Measurements from ENCODE around the gene HSPA1A. TPM values are rescaled to one million over a fixed set of nuclear protein-coding genes. Genes with fewer than 3 reads are reported as not detected.
"Not testable (repeated sequence)": the region's sequence is repeated elsewhere in the genome, so short reads cannot be mapped to it uniquely, and the experiment has no call there.

The HSPA1A gene
- polyA plus RNA-seq, 1 donor: 115 TPM

- Histone ChIP-seq H3K9me3 (ENCODE audit: control insufficient read depth, low read depth, low read length) (no peaks in the 10 kb centered on the region), H3K27ac (ENCODE audit: low read length) (peak overlapping the region; percentile 96), H3K4me3 (ENCODE audit: low read length) (peak overlapping the region; percentile 96), H3K4me1 (ENCODE audit: control insufficient read depth, insufficient read depth, low read length) (peaks cover 23% of the 10 kb centered on the region), H3K27me3 (ENCODE audit: control insufficient read depth, insufficient read depth, low read length) (no peaks in the 10 kb centered on the region), H3K36me3 (ENCODE audit: control insufficient read depth, insufficient read depth, low read length) (peaks cover 44% of the 10 kb centered on the region)
- no peak for DNase-seq
- WGBS (ENCODE audit: insufficient coverage, low lambda C conversion rate): 20% methylated on average over 1 of the region's 12 CpGs
Measured at GRCh38 chr6:31836474-31837368, 21.4 kb downstream of the HSPA1A start.

DNA sequence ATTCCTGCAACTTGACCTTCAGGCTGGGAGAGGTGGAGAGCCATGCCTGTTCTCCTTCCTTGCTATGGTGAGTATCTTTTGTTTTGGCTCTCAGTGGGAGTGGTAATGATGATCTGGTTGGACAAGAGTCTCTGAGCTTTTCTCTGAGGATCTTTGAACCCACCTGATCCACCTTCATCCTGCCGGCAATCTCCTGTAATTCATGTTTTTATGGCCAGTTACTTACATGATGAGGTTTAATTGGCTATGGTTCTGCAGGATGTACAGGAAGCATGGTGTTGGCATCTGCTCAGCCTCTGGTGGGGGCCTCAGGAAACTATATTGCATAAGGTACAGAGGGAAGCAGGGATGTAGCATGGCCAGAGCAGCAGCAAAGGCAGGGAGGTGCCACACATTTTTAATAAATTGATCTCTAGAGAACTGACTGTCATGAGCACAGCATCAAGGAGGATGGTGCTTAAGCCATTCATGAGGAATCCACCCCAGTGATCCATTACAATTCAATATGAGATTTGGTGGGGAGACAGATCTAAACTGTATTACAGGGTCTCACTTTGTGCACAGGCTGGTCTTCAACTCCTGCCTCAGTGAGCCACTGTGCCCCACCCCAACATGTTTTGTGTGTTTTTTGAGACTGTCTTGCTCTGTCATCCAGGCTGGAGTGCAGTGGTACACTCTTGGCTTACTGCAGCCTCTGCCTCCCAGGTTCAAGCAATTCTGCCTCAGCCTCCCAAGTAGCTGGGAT is 22.2 kb downstream of the HSPA1A start:
- peaks cover 44% of the 10 kb centered on the region for H3K36me3 ChIP-seq (ENCODE audit: control insufficient read depth, insufficient read depth, low read length)
- no peaks in the 10 kb centered on the region for H3K27me3 ChIP-seq (ENCODE audit: control insufficient read depth, insufficient read depth, low read length)
- H3K4me3 ChIP-seq (ENCODE audit: low read length): peak overlapping the region; percentile 96
- no peaks in the 10 kb centered on the region for H3K9me3 ChIP-seq (ENCODE audit: control insufficient read depth, low read depth, low read length)
- no CpG with 5 or more reads among the region's 1 CpG for WGBS (ENCODE audit: insufficient coverage, low lambda C conversion rate)
- peaks cover 22% of the 10 kb centered on the region for H3K4me1 ChIP-seq (ENCODE audit: control insufficient read depth, insufficient read depth, low read length)
- peak; percentile 49 to 77 for DNase-seq
- peak overlapping the region; percentile 96 for H3K27ac ChIP-seq (ENCODE audit: low read length)

DNA sequence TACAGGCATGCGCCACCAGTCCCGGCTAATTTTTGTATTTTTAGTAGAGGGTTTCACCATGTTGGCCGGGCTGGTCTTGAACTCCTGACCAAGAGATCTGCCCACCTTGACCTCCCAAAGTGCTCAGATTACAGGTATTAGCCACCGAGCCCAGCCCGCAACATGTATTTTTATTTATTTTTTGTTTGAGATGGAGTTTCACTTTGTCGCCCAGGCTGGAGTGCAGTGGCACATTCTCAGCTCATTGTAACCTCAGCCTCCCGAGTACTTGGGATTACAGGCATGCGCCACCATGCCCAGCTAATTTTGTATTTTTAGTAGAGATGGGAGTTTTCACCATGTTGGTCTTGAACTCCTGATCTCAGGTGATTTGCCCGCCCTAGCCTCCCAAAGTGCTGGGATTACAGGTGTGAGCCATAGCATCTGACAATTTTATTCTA is 22.8 kb downstream of the HSPA1A start:
- not testable (repeated sequence) for H3K4me3 ChIP-seq (ENCODE audit: low read length); H3K9me3 ChIP-seq (ENCODE audit: control insufficient read depth, low read depth, low read length); H3K27me3 ChIP-seq (ENCODE audit: control insufficient read depth, insufficient read depth, low read length); H3K27ac ChIP-seq (ENCODE audit: low read length); DNase-seq
- 100% methylated on average over 1 of the region's 9 CpGs for WGBS (ENCODE audit: insufficient coverage, low lambda C conversion rate)
- Histone ChIP-seq H3K4me1 (ENCODE audit: control insufficient read depth, insufficient read depth, low read length) (peaks cover 22% of the 10 kb centered on the region), H3K36me3 (ENCODE audit: control insufficient read depth, insufficient read depth, low read length) (peaks cover 44% of the 10 kb centered on the region)

DNA sequence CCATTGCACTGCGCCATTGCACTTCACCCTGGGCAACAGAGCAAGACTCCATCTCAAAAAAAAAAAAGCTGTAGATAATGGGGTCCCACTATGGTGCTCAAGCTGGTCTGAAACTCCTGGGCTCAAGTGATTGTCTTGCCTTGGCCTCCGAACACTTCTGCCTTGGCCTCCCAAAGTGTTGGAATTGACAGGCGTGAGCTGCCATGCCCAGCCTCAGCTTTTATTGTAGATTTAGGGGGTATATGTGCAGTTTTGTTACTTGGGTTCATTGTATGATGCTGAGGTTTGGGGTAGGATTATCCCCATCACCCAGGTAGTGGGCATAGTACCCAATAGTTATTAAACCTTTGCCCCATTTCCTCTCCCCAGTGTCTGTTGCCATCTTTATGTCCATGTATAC is 23.6 kb downstream of the HSPA1A start:
- no peaks in the 10 kb centered on the region for H3K27me3 ChIP-seq (ENCODE audit: control insufficient read depth, insufficient read depth, low read length)
- H3K27ac ChIP-seq (ENCODE audit: low read length): no peak overlapping the region
- H3K36me3 ChIP-seq (ENCODE audit: control insufficient read depth, insufficient read depth, low read length): peaks cover 44% of the 10 kb centered on the region
- H3K4me3 ChIP-seq (ENCODE audit: low read length): no peak overlapping the region
- H3K4me1 ChIP-seq (ENCODE audit: control insufficient read depth, insufficient read depth, low read length): peaks cover 22% of the 10 kb centered on the region
- H3K9me3 ChIP-seq (ENCODE audit: control insufficient read depth, low read depth, low read length): no peaks in the 10 kb centered on the region
- no CpG with 5 or more reads among the region's 3 CpGs for WGBS (ENCODE audit: insufficient coverage, low lambda C conversion rate)
- no peak for DNase-seq

GRCh38 chr6:31839779-31840126 is 24.4 kb downstream of the HSPA1A start:
- H3K36me3 ChIP-seq (ENCODE audit: control insufficient read depth, insufficient read depth, low read length): peaks cover 44% of the 10 kb centered on the region
- WGBS (ENCODE audit: insufficient coverage, low lambda C conversion rate): 93% methylated on average over 3 of the region's 8 CpGs
- H3K27me3 ChIP-seq (ENCODE audit: control insufficient read depth, insufficient read depth, low read length); H3K27ac ChIP-seq (ENCODE audit: low read length); H3K4me3 ChIP-seq (ENCODE audit: low read length); H3K9me3 ChIP-seq (ENCODE audit: control insufficient read depth, low read depth, low read length); DNase-seq: not testable (repeated sequence)
- H3K4me1 ChIP-seq (ENCODE audit: control insufficient read depth, insufficient read depth, low read length): peaks cover 22% of the 10 kb centered on the region

GRCh38 chr6:31842053-31842452 is 26.7 kb downstream of the HSPA1A start:
- no CpG with 5 or more reads among the region's 9 CpGs for WGBS (ENCODE audit: insufficient coverage, low lambda C conversion rate)
- no peak overlapping the region for H3K4me3 ChIP-seq (ENCODE audit: low read length)
- H3K27me3 ChIP-seq (ENCODE audit: control insufficient read depth, insufficient read depth, low read length): no peaks in the 10 kb centered on the region
- DNase-seq: no peak
- peaks cover 14% of the 10 kb centered on the region for H3K4me1 ChIP-seq (ENCODE audit: control insufficient read depth, insufficient read depth, low read length)
- no peak overlapping the region for H3K27ac ChIP-seq (ENCODE audit: low read length)
- H3K9me3 ChIP-seq (ENCODE audit: control insufficient read depth, low read depth, low read length): no peaks in the 10 kb centered on the region
- peaks cover 41% of the 10 kb centered on the region for H3K36me3 ChIP-seq (ENCODE audit: control insufficient read depth, insufficient read depth, low read length)

- Histone ChIP-seq H3K4me1 (ENCODE audit: control insufficient read depth, insufficient read depth, low read length) (peaks cover 11% of the 10 kb centered on the region), H3K4me3 (ENCODE audit: low read length) (no peak overlapping the region), H3K27ac (ENCODE audit: low read length) (no peak overlapping the region), H3K9me3 (ENCODE audit: control insufficient read depth, low read depth, low read length) (no peaks in the 10 kb centered on the region), H3K36me3 (ENCODE audit: control insufficient read depth, insufficient read depth, low read length) (peaks cover 17% of the 10 kb centered on the region), H3K27me3 (ENCODE audit: control insufficient read depth, insufficient read depth, low read length) (no peaks in the 10 kb centered on the region)
- no CpG with 5 or more reads among the region's 3 CpGs for WGBS (ENCODE audit: insufficient coverage, low lambda C conversion rate)
- DNase-seq: no peak
Measured at GRCh38 chr6:31844507-31844906, 29.2 kb downstream of the HSPA1A start.

DNA sequence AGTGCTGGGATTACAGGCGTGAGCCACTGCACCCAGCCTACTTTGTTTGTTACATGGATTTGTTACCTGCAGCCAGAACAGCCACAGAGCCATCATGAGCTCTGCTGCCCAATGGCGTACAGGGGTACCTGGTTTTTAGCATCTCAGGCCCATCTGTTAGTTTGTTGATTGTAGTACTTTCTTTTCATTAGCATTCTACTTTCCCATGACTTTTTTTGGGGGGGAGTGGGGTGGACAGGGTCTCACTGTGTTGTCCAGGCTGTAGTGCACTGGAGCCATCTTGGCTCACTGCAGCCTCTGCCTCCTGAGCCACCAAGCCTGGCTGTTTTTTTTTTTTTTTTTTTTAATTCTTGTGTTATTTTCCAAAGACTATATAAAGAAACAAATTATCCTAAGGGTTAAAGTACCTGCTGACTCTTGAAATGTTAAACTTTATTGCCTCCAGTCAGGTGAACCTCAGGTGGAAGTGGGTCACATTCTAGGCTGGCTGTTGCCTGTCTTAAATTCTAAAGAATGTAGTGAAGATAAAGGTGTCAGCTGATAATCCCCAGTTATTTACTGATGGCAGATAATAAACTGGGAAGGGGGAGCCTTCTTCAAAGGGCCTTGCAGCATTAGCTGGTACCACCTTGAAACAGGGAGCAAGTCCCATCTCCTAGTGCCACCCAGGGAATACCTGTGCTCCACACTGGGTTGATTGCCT is 32.1 kb downstream of the HSPA1A start:
- WGBS (ENCODE audit: insufficient coverage, low lambda C conversion rate): no CpG with 5 or more reads among the region's 2 CpGs
- Histone ChIP-seq H3K9me3 (ENCODE audit: control insufficient read depth, low read depth, low read length) (peaks cover 8% of the 10 kb centered on the region), H3K4me3 (ENCODE audit: low read length) (no peak overlapping the region), H3K27me3 (ENCODE audit: control insufficient read depth, insufficient read depth, low read length) (no peaks in the 10 kb centered on the region), H3K27ac (ENCODE audit: low read length) (peak overlapping the region; percentile 72), H3K4me1 (ENCODE audit: control insufficient read depth, insufficient read depth, low read length) (peaks cover 18% of the 10 kb centered on the region), H3K36me3 (ENCODE audit: control insufficient read depth, insufficient read depth, low read length) (no peaks in the 10 kb centered on the region)
- DNase-seq: peak; percentile 87 to 89

DNA sequence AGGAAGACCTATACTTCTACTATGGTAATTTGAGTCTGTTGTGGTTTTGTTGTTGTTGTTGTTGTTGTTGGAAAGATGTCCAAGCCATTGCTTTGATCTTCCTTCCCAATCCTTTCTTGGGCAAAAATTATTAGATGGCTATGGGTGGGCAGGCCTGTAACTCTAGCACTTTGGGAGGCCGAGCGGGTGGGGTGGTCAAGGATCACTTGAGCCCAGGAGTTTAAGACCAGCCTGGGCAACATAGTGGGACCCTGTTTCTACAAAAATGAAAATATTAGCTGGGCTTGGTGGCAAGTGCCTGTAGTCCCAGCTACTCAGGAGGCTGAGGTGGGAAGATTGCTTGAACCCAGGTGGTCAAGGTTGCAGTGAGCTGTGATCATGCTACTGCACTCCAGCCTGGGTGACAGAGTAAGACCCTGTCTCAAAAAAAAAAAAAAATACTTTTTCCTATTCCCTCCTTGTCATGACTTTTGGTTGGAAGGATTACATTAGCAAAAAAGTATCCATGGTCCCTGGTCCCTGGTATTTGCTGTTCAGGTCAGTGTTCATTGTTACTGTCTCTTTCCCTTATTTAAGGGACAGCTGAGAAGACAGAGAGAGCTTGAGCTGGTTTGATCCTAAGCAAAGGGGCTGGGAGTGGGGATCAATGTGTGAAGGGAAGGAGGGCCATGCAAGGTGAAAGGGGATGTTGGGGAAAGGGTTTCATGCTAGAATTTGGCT is 35.6 kb downstream of the HSPA1A start:
- no peak for DNase-seq
- peaks cover 3% of the 10 kb centered on the region for H3K36me3 ChIP-seq (ENCODE audit: control insufficient read depth, insufficient read depth, low read length)
- peaks cover 18% of the 10 kb centered on the region for H3K4me1 ChIP-seq (ENCODE audit: control insufficient read depth, insufficient read depth, low read length)
- H3K9me3 ChIP-seq (ENCODE audit: control insufficient read depth, low read depth, low read length): peaks cover 15% of the 10 kb centered on the region
- WGBS (ENCODE audit: insufficient coverage, low lambda C conversion rate): no CpG with 5 or more reads among the region's 2 CpGs
- no peaks in the 10 kb centered on the region for H3K27me3 ChIP-seq (ENCODE audit: control insufficient read depth, insufficient read depth, low read length)
- peak overlapping the region; percentile 86 for H3K27ac ChIP-seq (ENCODE audit: low read length)
- no peak overlapping the region for H3K4me3 ChIP-seq (ENCODE audit: low read length)

DNA sequence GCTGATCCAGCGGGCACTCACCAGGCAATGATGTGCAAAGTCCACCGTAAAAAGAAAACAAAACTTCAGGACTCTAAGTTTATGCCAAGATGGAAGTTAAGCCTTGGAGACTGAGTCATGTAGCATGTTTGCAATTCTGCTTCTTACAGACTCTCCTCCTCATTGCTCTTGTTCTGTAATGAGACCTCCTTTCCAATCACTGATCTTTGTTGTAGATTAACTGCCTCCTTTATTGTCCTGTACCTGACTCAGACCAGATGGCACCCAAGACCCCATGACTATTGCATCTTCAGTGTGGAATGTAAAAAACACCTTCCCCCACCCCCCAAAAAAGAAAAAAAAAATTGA is 36.1 kb downstream of the HSPA1A start:
- peaks cover 18% of the 10 kb centered on the region for H3K4me1 ChIP-seq (ENCODE audit: control insufficient read depth, insufficient read depth, low read length)
- WGBS (ENCODE audit: insufficient coverage, low lambda C conversion rate): no CpG with 5 or more reads among the region's 2 CpGs
- H3K9me3 ChIP-seq (ENCODE audit: control insufficient read depth, low read depth, low read length): peaks cover 15% of the 10 kb centered on the region
- peaks cover 3% of the 10 kb centered on the region for H3K36me3 ChIP-seq (ENCODE audit: control insufficient read depth, insufficient read depth, low read length)
- DNase-seq: no peak
- no peaks in the 10 kb centered on the region for H3K27me3 ChIP-seq (ENCODE audit: control insufficient read depth, insufficient read depth, low read length)
- peak overlapping the region; percentile 86 for H3K27ac ChIP-seq (ENCODE audit: low read length)
- H3K4me3 ChIP-seq (ENCODE audit: low read length): no peak overlapping the region

All from large intestine (tissue), 3 donors.